HG03575 (cell line): ENCODE results near the gene TBC1D5.

ENCODE experiments used
- ATAC-seq: cut with Tn5 transposase; IDR thresholded peaks from one replicate; pipeline ENCODE4 v1.9.1; 2021; ENCODE audit not compliant: unreplicated experiment, insufficient number of reproducible peaks, low FRiP score; ENCODE audit errors: extremely low read depth

Gene TBC1D5

GRCh38 chr3:17188378-17188777, 554.1 kb downstream of the TBC1D5 start:
- ATAC-seq = no peak

DNA sequence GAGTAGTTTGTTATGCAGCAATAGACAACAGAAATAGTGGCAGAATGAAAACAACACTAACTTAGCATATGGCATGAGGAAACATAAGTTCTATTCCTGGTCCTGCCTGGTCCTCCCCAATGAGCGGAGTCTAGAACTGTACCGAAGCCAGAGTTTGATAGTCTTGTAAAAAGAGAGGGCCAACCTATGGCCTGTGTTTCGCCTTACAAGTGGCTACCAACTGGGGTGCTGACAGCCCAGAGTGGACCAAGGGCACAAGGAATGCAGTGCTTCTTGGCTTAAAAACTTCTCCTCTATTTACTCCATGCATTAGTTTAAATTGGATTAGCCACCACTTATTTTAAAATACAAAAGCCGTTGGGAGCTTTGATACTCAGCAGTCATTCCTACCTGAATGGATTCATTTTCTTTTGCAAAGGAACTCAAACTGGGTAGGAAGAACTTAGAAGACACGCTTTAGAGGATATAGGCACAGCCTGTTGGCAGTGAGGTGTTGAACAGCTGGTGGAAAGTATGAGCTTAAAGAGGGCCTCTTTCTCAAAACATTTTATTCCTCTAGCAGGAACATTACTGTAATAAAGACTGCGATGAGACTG, 554.7 kb downstream of the TBC1D5 start:
- no peak for ATAC-seq

GRCh38 chr3:17183951-17184550, 558.4 kb downstream of the TBC1D5 start:
- ATAC-seq = no peak

DNA sequence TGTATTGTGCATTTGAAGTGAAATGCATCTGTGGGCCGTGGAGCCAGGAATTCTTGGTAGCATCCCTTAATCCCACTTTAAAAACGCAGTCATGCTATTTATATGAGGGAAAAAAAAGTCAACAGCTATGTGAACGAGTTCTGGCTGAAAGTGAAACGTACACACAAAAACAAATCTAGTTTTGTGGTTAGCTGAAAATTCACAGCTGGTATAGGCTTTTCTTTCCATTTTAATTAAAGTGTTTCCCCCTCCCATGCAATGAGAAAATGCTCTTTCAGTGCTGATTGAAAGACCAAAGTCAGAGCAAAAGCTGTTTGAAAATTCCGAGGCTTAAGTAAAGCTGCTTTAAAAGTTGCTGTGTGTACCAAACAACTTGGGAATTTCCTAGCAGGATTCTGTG, 560.3 kb downstream of the TBC1D5 start:
- no peak for ATAC-seq

- no peak for ATAC-seq
Measured at GRCh38 chr3:17181413-17181907, 561.0 kb downstream of the TBC1D5 start.

DNA sequence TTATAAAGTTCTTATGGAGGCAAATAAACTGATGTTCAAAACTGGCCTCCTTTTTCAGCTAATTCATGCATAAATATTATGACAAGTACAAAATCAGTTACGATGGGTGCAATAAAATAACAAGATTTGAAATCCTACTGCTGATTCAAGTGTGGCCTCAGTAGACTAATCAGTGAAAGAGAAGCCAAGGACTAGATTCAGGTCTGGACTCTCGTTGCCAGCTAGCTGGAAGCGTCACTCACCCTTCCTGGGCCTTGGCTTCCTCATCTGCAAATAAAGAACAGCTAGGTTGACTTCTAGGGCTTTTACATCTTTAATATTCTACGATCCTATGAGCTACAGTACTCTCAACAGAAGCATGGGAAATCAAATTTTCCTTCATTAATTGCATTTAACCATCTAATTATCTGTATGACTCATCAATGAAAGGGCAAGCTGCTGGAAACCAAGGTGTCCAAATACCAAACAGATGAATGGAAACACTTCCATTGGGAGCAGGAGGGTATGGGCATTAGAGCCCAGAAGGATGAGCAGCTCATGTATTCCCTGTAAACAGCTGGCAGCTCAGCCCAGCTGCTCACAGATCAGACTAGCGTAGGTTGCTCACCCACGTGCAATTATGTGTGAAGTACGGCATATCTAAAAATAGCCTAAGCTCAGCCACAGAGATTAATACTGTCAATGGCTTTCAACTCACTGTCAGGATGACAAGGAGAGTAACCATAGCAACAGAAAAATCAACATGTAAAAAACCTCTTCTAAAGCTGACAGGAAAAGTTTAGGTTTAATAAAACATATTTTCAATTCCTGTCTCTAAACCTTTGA, 562.8 kb downstream of the TBC1D5 start:
- peak; percentile 68 for ATAC-seq

DNA sequence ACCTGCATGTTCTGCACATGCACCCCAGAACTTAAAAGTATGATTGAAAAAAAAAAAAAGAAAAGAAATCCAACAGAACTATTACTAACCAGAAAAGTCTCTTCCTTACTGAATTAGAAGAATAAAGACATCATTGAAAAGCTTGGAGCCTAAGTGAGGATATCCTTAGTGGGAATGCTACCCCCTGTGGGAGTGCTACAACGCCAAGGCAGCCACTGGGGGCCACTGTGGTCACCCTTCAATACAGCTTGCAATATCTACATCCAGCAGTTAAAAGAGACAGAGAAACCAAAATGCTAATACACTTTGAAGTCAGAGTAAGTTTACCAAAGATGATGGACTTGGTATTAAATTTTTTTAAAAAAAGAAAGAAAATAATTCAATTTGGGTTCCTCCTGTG, 565.7 kb downstream of the TBC1D5 start:
- ATAC-seq = no peak

DNA sequence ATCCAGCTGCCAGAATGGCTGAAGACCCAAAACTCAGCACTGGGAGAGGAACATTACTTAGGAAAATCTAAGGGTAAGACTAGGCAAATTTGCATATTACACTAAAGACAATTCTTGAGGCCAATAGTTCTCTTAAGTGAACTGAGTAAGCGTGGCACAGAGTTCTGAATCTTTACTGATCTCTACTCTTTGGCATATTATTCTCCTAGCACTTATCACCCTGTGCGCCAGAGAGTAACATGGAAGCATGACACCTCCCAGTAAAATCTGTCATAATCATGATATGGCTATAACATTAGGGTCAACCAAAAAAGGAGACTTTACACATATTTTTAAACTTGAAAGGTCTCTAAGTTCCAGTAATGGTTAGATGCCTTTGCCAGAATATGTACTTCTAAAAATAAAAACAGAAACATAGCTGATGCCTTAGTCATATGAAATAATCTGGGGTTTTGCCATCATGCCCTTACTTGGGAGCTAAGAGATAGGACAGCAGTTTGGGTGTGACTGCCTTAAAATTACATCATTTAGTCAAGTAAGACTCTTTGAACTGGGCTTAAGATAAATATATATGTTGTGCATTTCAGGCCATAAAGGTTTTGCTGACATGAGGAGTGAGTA, 567.1 kb downstream of the TBC1D5 start:
- ATAC-seq = no peak

GRCh38 chr3:17166369-17166768, 576.1 kb downstream of the TBC1D5 start:
- ATAC-seq = no peak

GRCh38 chr3:17162116-17162515, 580.3 kb downstream of the TBC1D5 start:
- ATAC-seq = no peak

GRCh38 chr3:17160597-17160996, 581.8 kb downstream of the TBC1D5 start:
- no peak for ATAC-seq

- no peak for ATAC-seq
Measured at GRCh38 chr3:17158941-17159682, 583.3 kb downstream of the TBC1D5 start.

DNA sequence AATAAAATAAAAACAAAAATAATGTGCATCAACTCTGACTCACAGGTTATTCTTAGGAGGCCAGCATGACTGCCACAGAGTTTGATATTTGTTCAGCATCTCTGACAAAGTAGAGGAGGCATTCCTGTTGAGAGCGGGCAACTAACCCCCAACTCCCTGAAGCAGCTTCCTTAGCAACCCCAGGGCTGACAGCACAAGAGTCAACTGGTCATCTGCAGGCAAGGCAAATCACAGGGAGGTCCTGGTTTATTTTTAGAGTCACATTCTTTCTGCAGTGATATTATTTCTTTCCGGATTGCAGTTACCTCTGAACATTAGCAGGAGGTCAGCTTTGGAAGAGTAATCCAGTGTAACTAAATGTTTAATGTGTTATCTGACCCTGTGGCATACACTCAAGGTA, 584.7 kb downstream of the TBC1D5 start:
- no peak for ATAC-seq

DNA sequence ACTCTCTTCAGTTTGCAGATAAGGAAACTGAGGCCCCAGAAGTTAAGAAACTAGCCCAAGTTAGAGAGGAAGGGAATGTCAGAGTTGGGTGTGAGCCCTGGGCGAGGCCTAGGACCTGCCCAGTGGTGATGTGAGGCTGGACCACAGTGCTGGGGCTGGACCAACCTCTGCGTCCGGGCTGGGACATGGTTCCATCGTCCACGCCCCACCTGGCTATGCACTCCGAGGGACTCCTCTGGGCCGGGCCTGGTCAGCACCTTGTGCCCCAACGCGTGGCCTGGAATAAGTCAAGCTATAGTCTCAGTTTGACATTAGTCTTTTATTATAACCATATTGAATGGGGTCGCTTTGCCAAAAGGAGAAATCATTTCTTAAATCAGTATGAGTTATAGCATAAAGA, 585.6 kb downstream of the TBC1D5 start:
- no peak for ATAC-seq

- ATAC-seq = no peak
Measured at GRCh38 chr3:17155951-17156350, 586.5 kb downstream of the TBC1D5 start.

GRCh38 chr3:17154941-17155340, 587.5 kb downstream of the TBC1D5 start:
- no peak for ATAC-seq

GRCh38 chr3:17154221-17154620, 588.2 kb downstream of the TBC1D5 start:
- ATAC-seq = no peak

GRCh38 chr3:17153209-17153608, 589.2 kb downstream of the TBC1D5 start:
- no peak for ATAC-seq
